H9 (cell line): Measurements from ENCODE around the gene ARNT2. TPM values are rescaled to one million over a fixed set of nuclear protein-coding genes. Genes with fewer than 3 reads are reported as not detected.

Source experiments
- DNase-seq: peaks from one replicate; pipeline ENCODE4 v3.0.0-alpha.2; 2017
- H2AFZ ChIP-seq: one replicate; pipeline ENCODE4 v1.6.1; 2013; ENCODE audit warnings: mild to moderate bottlenecking, low read length, control low read depth, moderate library complexity
- H2AK5ac ChIP-seq: 2 replicates; pipeline ENCODE4 v1.6.1; 2013; ENCODE audit warnings: low read length, control low read depth, mixed read lengths; ENCODE audit not compliant: insufficient read length
- H2BK120ac ChIP-seq: one replicate; pipeline ENCODE4 v1.6.1; 2013; ENCODE audit warnings: low read depth, mild to moderate bottlenecking, low read length, control low read depth, inconsistent platforms; ENCODE audit not compliant: poor library complexity, severe bottlenecking
- H2BK12ac ChIP-seq: 2 replicates; pipeline ENCODE4 v1.6.1; 2013; ENCODE audit warnings: low read length, control low read depth, mixed read lengths, low read depth; ENCODE audit not compliant: insufficient read length
- H2BK15ac ChIP-seq: 2 replicates; pipeline ENCODE4 v1.6.1; 2013; ENCODE audit warnings: low read depth, low read length, control low read depth
- H2BK20ac ChIP-seq: one replicate; pipeline ENCODE4 v1.6.1; 2013; ENCODE audit warnings: low read depth, mild to moderate bottlenecking, low read length, control low read depth, inconsistent platforms; ENCODE audit not compliant: poor library complexity, severe bottlenecking
- H2BK5ac ChIP-seq: 2 replicates; pipeline ENCODE4 v1.6.1; 2013; ENCODE audit warnings: low read length, control low read depth, mixed read lengths; ENCODE audit not compliant: insufficient read length
- H3K14ac ChIP-seq: 2 replicates; pipeline ENCODE4 v1.6.1; 2013; ENCODE audit warnings: low read length, control low read depth; ENCODE audit not compliant: insufficient read depth
- H3K18ac ChIP-seq: 2 replicates; pipeline ENCODE4 v1.6.1; 2013; ENCODE audit warnings: low read depth, mild to moderate bottlenecking, mixed read lengths, low read length, control low read depth; ENCODE audit not compliant: insufficient read length
- H3K23ac ChIP-seq: 2 replicates; pipeline ENCODE4 v1.6.1; 2013; ENCODE audit warnings: low read length, control low read depth, mixed read lengths, low read depth; ENCODE audit not compliant: insufficient read length
- H3K23me2 ChIP-seq: 2 replicates; pipeline ENCODE4 v1.6.1; 2013; ENCODE audit warnings: low read depth, mild to moderate bottlenecking, mixed read lengths, low read length, control low read depth; ENCODE audit not compliant: insufficient read length, poor library complexity, severe bottlenecking
- H3K27ac ChIP-seq: 2 replicates; pipeline ENCODE4 v1.5.1; 2013; ENCODE audit warnings: low read length, control low read depth, mixed read lengths, low read depth; ENCODE audit not compliant: insufficient read length
- H3K27me3 ChIP-seq: 2 replicates; pipeline ENCODE4 v1.6.1; 2013; ENCODE audit warnings: low read length, control low read depth, inconsistent platforms; ENCODE audit not compliant: insufficient read depth
- H3K4ac ChIP-seq: 2 replicates; pipeline ENCODE4 v1.6.1; 2013; ENCODE audit warnings: low read depth, mild to moderate bottlenecking, control low read depth, inconsistent platforms, low read length, moderate library complexity
- H3K4me1 ChIP-seq: 2 replicates; pipeline ENCODE4 v1.6.1; 2013; ENCODE audit warnings: low read length, control low read depth, inconsistent platforms; ENCODE audit not compliant: insufficient read depth
- H3K4me2 ChIP-seq: 2 replicates; pipeline ENCODE4 v1.6.1; 2013; ENCODE audit warnings: low read length, control low read depth, mixed read lengths; ENCODE audit not compliant: insufficient read length, insufficient read depth
- H3K56ac ChIP-seq: 2 replicates; pipeline ENCODE4 v1.6.1; 2013; ENCODE audit warnings: low read depth, mild to moderate bottlenecking, mixed read lengths, low read length, control low read depth; ENCODE audit not compliant: insufficient read length
- H3K79me1 ChIP-seq: 2 replicates; pipeline ENCODE4 v1.6.1; 2013; ENCODE audit warnings: low read depth, mild to moderate bottlenecking, moderate library complexity, low read length, control low read depth, inconsistent platforms; ENCODE audit not compliant: insufficient read depth, poor library complexity, severe bottlenecking
- H3K79me2 ChIP-seq: 2 replicates; pipeline ENCODE4 v1.6.1; 2013; ENCODE audit warnings: low read length, control low read depth, inconsistent platforms; ENCODE audit not compliant: insufficient read depth
- H3K9ac ChIP-seq: 2 replicates; pipeline ENCODE4 v1.6.1; 2013; ENCODE audit warnings: low read length, control low read depth, mixed read lengths; ENCODE audit not compliant: insufficient read length; ENCODE audit errors: extremely low read depth
- H3K9me3 ChIP-seq: one replicate; pipeline ENCODE4 v1.6.1; 2013; ENCODE audit warnings: low read depth, low read length, inconsistent platforms; ENCODE audit not compliant: control insufficient read depth
- H3T11ph ChIP-seq: one replicate; pipeline ENCODE4 v1.6.1; 2013; ENCODE audit warnings: mild to moderate bottlenecking, low read length, control low read depth, inconsistent platforms
- H4K20me1 ChIP-seq: one replicate; pipeline ENCODE4 v1.6.1; 2013; ENCODE audit not compliant: control insufficient read depth, insufficient read length, insufficient read depth
- H4K5ac ChIP-seq: 2 replicates; pipeline ENCODE4 v1.6.1; 2013; ENCODE audit warnings: low read depth, mild to moderate bottlenecking, mixed read lengths, low read length, control low read depth; ENCODE audit not compliant: insufficient read length
- H4K8ac ChIP-seq: replicated peaks from 2 replicates; pipeline ENCODE4 v1.6.1; 2013; ENCODE audit warnings: low read length, control low read depth, mixed read lengths, low read depth; ENCODE audit not compliant: insufficient read length
- H4K91ac ChIP-seq: 2 replicates; pipeline ENCODE4 v1.6.1; 2013; ENCODE audit warnings: low read depth, mild to moderate bottlenecking, moderate library complexity, mixed read lengths, low read length, control low read depth; ENCODE audit not compliant: insufficient read length
- H3K27ac Mint-ChIP-seq, 3 experiments: 2 replicates in 2 of 3; 3 replicates in 1 of 3; pipeline ENCODE4 v1.8.0; 2020 to 2021; ENCODE audit warnings: mixed read lengths in 3 of 3, mild to moderate bottlenecking in 1 of 3, moderate library complexity in 1 of 3
- H3K27me3 Mint-ChIP-seq: 2 replicates; pipeline ENCODE4 v1.8.0; 2021; ENCODE audit warnings: low read depth, mild to moderate bottlenecking, moderate library complexity, mixed read lengths
- H3K36me3 Mint-ChIP-seq, 3 experiments: 2 replicates in 2 of 3; 3 replicates in 1 of 3; pipeline ENCODE4 v1.8.0; 2020 to 2021; ENCODE audit warnings: low read depth in 3 of 3, mixed read lengths in 3 of 3; ENCODE audit not compliant: insufficient read depth in 1 of 3
- H3K4me1 Mint-ChIP-seq, 2 experiments: 2 replicates each; pipeline ENCODE4 v1.8.0; 2020; ENCODE audit warnings: mixed read lengths in 2 of 2
- H3K4me3 Mint-ChIP-seq, 2 experiments: 2 replicates in 1 of 2; 3 replicates in 1 of 2; pipeline ENCODE4 v1.8.0; 2020 to 2021; ENCODE audit warnings: mild to moderate bottlenecking in 2 of 2, mixed read lengths in 2 of 2, moderate library complexity in 1 of 2
- H3K9me3 Mint-ChIP-seq, 2 experiments: 2 replicates in 1 of 2; 3 replicates in 1 of 2; pipeline ENCODE4 v1.8.0; 2020; ENCODE audit warnings: mild to moderate bottlenecking in 2 of 2, mixed read lengths in 2 of 2, moderate library complexity in 1 of 2
- WGBS: extraction: QIAGEN DNeasy Blood & Tissue Kit; methylation state at CpG from one replicate; pipeline ENCODE4 v1.1.7; 2013; ENCODE audit warnings: missing lambda C conversion rate, low lambda C conversion rate, mixed read lengths; ENCODE audit not compliant: insufficient read length; ENCODE audit errors: extremely low coverage; 5-methylcytosine and 5-hydroxymethylcytosine counted together
- total RNA-seq: library from RNA; stranded (reverse); gene quantifications from 2 replicates; pipeline ENCODE4 v1.2.1, GENCODE V29; 2021
- TF ChIP-seq, protein P1 (sequence below): fragments of 200-600 bp; sonication (generic); conservative IDR thresholded peaks from 3 replicates; pipeline ENCODE4 v1.8.0; 2021; ENCODE audit warnings: antibody characterized with exemption, mild to moderate bottlenecking

ARNT2 gene
- total RNA-seq, 1 experiment from 2014 or later = 10.5 TPM

DNA sequence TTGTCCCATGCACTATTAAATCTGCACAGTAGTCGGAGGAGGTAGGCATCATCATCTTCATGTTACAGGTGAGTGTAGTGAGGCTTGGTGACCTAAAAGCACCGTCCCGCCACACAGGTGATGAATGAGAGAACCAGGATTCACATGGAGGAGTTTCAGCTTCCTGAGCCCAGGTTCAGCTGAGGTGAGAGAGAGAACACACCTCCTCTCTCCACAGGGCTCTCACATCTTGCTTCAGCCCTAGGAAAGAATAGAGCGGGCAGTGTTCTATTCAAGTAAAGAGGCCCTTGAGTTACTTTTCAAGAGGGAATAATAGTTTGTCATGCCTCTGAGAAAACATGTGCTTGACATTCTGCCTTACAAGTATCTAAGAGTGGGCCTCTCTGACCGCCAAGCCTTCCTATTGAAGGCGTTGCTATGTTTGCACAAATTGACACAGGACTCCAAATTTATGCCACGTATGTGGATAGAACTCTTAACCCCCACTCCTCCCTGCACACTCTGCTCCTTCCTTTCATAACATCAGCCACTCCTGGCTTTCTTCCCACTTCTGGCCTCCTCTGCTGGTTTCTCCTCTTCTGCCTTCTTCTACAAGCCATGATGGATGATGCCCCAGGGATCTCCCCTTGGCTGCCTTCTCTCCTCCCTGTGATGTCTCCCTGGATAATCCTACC, 152.6 kb downstream of the ARNT2 start:
- Histone ChIP-seq H3K79me2 (no peaks in the 10 kb centered on the region), H3K4me1 (no peaks in the 10 kb centered on the region), H2BK12ac (no peak overlapping the region), H2BK5ac (no peak overlapping the region), H3K14ac (no peak overlapping the region), H4K8ac (no peak overlapping the region), H3K4ac (no peak overlapping the region), H2BK120ac (no peak overlapping the region), H4K91ac (no peak overlapping the region), H2BK15ac (no peak overlapping the region), H2BK20ac (no peak overlapping the region), H3K4me2 (no peak overlapping the region), H3K9ac (no peak overlapping the region), H3K79me1 (no peaks in the 10 kb centered on the region), H3K9me3 (no peaks in the 10 kb centered on the region), H4K5ac (no peak overlapping the region), H3K27ac (no peak overlapping the region), H2AK5ac (no peak overlapping the region), H2AFZ (no peak overlapping the region), H3K23me2 (no peaks in the 10 kb centered on the region), H3K56ac (no peak overlapping the region), H3K23ac (no peak overlapping the region), H4K20me1 (no peaks in the 10 kb centered on the region), H3T11ph (no peak overlapping the region), H3K27me3 (no peaks in the 10 kb centered on the region), H3K18ac (no peak overlapping the region)
- no peaks in the 10 kb centered on the region for H3K9me3 Mint-ChIP-seq
- no peak overlapping the region for H3K4me3 Mint-ChIP-seq
- no peak overlapping the region for H3K27ac Mint-ChIP-seq
- peaks cover 2 to 13% (median 8%) of the 10 kb centered on the region in 3 experiments; a peak in 3 of 7 replicates for H3K36me3 Mint-ChIP-seq
- no CpG with 5 or more reads among the region's 7 CpGs for WGBS
- no peak for DNase-seq
- H3K27me3 Mint-ChIP-seq = no peaks in the 10 kb centered on the region
- TF ChIP-seq, protein P1, sequence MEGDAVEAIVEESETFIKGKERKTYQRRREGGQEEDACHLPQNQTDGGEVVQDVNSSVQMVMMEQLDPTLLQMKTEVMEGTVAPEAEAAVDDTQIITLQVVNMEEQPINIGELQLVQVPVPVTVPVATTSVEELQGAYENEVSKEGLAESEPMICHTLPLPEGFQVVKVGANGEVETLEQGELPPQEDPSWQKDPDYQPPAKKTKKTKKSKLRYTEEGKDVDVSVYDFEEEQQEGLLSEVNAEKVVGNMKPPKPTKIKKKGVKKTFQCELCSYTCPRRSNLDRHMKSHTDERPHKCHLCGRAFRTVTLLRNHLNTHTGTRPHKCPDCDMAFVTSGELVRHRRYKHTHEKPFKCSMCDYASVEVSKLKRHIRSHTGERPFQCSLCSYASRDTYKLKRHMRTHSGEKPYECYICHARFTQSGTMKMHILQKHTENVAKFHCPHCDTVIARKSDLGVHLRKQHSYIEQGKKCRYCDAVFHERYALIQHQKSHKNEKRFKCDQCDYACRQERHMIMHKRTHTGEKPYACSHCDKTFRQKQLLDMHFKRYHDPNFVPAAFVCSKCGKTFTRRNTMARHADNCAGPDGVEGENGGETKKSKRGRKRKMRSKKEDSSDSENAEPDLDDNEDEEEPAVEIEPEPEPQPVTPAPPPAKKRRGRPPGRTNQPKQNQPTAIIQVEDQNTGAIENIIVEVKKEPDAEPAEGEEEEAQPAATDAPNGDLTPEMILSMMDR = no peak
- H3K4me1 Mint-ChIP-seq = peaks cover 11 to 12% of the 10 kb centered on the region in 2 experiments
